ENCODE results near the gene SEMA5A. TPM values are rescaled to one million over a fixed set of nuclear protein-coding genes. Genes with fewer than 3 reads are reported as not detected.

Gene SEMA5A
- total and polyA plus RNA-seq, 2 of the 13 experiments (the other 11 are each of a cell fraction or from before 2014, with no cell fraction given): 0.01 TPM; not detected in 1

DNA sequence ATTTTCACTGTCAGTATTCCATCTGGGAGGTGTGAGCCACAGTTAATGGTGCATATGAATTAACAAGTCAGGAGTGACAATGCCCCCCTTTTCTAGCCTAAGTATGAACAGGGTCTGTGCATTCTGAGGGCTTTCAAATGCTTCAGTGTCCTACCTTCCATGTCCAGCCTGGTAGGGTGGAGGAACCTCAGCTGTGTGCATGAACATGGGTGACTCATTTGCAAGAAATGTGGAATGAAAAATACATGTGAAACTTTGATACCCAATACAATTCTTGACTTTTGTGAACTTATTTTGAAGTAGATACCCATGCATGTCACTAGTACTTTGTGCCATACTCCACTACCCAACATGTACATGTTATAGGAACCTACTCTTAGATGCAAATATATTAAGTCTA, 375.8 kb downstream of the SEMA5A start:
- in situ Hi-C loops (cut with HindIII; ENCODE audit: extremely low pct_ligation_motif_present, low pct_unique_long_range_greater_than_20kb): no loop called here
- DNase-seq (ENCODE audit: low spot score) (no peak), ATAC-seq (no peak), FAIRE-seq (no peak)
- H3K79me2 ChIP-seq (ENCODE audit: insufficient read depth, low read length): no peaks in the 10 kb centered on the region
- no TSS peak for BruUV-seq (replicated peaks)
- intact Hi-C loops (cut with micrococcal nuclease; ENCODE audit: unreplicated experiment): no loop called here
- H3K4me1 ChIP-seq (ENCODE audit: insufficient read depth, low read length): no peaks in the 10 kb centered on the region
- H4K20me1 ChIP-seq (ENCODE audit: insufficient read depth, low read length): no peaks in the 10 kb centered on the region
- ChIA-PET POLR2A (no interaction called here), CTCF (ENCODE audit: low intra/inter-chr PET ratio, low total read pairs) (no interaction called here)
- no peak overlapping the region for H3K4me3 ChIP-seq (replicated peaks in 1 of 3; ENCODE audit: insufficient read depth in 1 of 3, low read depth in 2 of 3, low read length in 3 of 3)
- H3K27ac ChIP-seq (ENCODE audit: extremely low read length, insufficient read depth, low read length): no peak overlapping the region
- no peaks in the 10 kb centered on the region for H3K27me3 ChIP-seq (ENCODE audit: control insufficient read depth in 1 of 2, insufficient read depth in 2 of 2, low read length in 2 of 2)
- H3K4me2 ChIP-seq (ENCODE audit: low read depth, low read length): no peak overlapping the region
- no peak overlapping the region for H3K9ac ChIP-seq (ENCODE audit: insufficient read depth, low read depth, low read length)
- no peak overlapping the region for H2AFZ ChIP-seq (ENCODE audit: low read length)
- H3K36me3 ChIP-seq (replicated peaks in 1 of 2; ENCODE audit: control insufficient read depth in 1 of 2, insufficient read depth in 2 of 2, low read length in 2 of 2): no peaks in the 10 kb centered on the region
- TF ChIP-seq, protein P1, sequence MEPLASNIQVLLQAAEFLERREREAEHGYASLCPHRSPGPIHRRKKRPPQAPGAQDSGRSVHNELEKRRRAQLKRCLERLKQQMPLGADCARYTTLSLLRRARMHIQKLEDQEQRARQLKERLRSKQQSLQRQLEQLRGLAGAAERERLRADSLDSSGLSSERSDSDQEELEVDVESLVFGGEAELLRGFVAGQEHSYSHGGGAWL (CRISPR knock-in tag; IDR thresholded peaks at IDR 0.05): no peak
- TF ChIP-seq, protein P2, sequence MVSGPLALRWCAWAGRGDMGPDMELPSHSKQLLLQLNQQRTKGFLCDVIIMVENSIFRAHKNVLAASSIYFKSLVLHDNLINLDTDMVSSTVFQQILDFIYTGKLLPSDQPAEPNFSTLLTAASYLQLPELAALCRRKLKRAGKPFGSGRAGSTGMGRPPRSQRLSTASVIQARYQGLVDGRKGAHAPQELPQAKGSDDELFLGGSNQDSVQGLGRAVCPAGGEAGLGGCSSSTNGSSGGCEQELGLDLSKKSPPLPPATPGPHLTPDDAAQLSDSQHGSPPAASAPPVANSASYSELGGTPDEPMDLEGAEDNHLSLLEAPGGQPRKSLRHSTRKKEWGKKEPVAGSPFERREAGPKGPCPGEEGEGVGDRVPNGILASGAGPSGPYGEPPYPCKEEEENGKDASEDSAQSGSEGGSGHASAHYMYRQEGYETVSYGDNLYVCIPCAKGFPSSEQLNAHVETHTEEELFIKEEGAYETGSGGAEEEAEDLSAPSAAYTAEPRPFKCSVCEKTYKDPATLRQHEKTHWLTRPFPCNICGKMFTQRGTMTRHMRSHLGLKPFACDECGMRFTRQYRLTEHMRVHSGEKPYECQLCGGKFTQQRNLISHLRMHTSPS (CRISPR knock-in tag; IDR thresholded peaks at IDR 0.05; ENCODE audit: low read depth): no peak
- TF ChIP-seq, protein P3, sequence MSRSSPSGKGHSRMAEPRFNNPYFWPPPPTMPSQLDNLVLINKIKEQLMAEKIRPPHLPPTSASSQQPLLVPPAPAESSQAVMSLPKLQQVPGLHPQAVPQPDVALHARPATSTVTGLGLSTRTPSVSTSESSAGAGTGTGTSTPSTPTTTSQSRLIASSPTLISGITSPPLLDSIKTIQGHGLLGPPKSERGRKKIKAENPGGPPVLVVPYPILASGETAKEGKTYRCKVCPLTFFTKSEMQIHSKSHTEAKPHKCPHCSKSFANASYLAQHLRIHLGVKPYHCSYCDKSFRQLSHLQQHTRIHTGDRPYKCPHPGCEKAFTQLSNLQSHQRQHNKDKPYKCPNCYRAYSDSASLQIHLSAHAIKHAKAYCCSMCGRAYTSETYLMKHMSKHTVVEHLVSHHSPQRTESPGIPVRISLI (CRISPR knock-in tag; IDR thresholded peaks at IDR 0.05; ENCODE audit: borderline replicate concordance): no peak
- no peak for TF ChIP-seq SALL2 (CRISPR knock-in tag; IDR thresholded peaks at IDR 0.05)
- no peak for TF ChIP-seq ZFP36L2 (CRISPR knock-in tag; IDR thresholded peaks at IDR 0.05)
- TF ChIP-seq, protein P4, sequence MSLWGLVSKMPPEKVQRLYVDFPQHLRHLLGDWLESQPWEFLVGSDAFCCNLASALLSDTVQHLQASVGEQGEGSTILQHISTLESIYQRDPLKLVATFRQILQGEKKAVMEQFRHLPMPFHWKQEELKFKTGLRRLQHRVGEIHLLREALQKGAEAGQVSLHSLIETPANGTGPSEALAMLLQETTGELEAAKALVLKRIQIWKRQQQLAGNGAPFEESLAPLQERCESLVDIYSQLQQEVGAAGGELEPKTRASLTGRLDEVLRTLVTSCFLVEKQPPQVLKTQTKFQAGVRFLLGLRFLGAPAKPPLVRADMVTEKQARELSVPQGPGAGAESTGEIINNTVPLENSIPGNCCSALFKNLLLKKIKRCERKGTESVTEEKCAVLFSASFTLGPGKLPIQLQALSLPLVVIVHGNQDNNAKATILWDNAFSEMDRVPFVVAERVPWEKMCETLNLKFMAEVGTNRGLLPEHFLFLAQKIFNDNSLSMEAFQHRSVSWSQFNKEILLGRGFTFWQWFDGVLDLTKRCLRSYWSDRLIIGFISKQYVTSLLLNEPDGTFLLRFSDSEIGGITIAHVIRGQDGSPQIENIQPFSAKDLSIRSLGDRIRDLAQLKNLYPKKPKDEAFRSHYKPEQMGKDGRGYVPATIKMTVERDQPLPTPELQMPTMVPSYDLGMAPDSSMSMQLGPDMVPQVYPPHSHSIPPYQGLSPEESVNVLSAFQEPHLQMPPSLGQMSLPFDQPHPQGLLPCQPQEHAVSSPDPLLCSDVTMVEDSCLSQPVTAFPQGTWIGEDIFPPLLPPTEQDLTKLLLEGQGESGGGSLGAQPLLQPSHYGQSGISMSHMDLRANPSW (CRISPR knock-in tag; IDR thresholded peaks at IDR 0.05; ENCODE audit: borderline replicate concordance): no peak
- TF ChIP-seq PHF8 (CRISPR knock-in tag; IDR thresholded peaks at IDR 0.05): no peak
- TF ChIP-seq SIX1 (CRISPR knock-in tag; IDR thresholded peaks at IDR 0.05; ENCODE audit: borderline replicate concordance): no peak
- TF ChIP-seq ZNF776 (CRISPR knock-in tag; IDR thresholded peaks at IDR 0.05): no peak
- no peak for TF ChIP-seq SAFB2 (CRISPR knock-in tag; IDR thresholded peaks at IDR 0.05; ENCODE audit: borderline replicate concordance, low read depth)
- TF ChIP-seq, protein P5, sequence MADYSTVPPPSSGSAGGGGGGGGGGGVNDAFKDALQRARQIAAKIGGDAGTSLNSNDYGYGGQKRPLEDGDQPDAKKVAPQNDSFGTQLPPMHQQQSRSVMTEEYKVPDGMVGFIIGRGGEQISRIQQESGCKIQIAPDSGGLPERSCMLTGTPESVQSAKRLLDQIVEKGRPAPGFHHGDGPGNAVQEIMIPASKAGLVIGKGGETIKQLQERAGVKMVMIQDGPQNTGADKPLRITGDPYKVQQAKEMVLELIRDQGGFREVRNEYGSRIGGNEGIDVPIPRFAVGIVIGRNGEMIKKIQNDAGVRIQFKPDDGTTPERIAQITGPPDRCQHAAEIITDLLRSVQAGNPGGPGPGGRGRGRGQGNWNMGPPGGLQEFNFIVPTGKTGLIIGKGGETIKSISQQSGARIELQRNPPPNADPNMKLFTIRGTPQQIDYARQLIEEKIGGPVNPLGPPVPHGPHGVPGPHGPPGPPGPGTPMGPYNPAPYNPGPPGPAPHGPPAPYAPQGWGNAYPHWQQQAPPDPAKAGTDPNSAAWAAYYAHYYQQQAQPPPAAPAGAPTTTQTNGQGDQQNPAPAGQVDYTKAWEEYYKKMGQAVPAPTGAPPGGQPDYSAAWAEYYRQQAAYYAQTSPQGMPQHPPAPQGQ (CRISPR knock-in tag; IDR thresholded peaks at IDR 0.05; ENCODE audit: borderline replicate concordance): no peak
- TF ChIP-seq JARID2 (CRISPR knock-in tag; IDR thresholded peaks at IDR 0.05; ENCODE audit: insufficient replicate concordance): no peak
- peaks cover 25% of the 10 kb centered on the region for H3K9me3 ChIP-seq (ENCODE audit: low read length)
